GM23248 (cell line): ENCODE results near the gene NDUFAF5.

Source experiments
- EZH2 ChIP-seq: fragments of 200-600 bp; sonication (generic); IDR thresholded peaks from 2 replicates; pipeline ENCODE4 v1.6.1; 2018; ENCODE audit warnings: antibody characterized with exemption, mild to moderate bottlenecking; ENCODE audit not compliant: insufficient read depth, poor library complexity, severe bottlenecking
- EZH2phosphoT487 ChIP-seq: fragments of 200-600 bp; sonication (generic); IDR thresholded peaks from 2 replicates; pipeline ENCODE4 v1.6.1; 2018; ENCODE audit warnings: antibody characterized with exemption, moderate library complexity, mild to moderate bottlenecking, low read depth; ENCODE audit not compliant: insufficient read depth

GRCh38 chr20:13771853-13772453 lies 12.9 kb upstream of the NDUFAF5 start:
- TF ChIP-seq EZH2phosphoT487, result no peak
- TF ChIP-seq EZH2, result no peak
